Measurements from ENCODE around the gene RPAP3.

DNA sequence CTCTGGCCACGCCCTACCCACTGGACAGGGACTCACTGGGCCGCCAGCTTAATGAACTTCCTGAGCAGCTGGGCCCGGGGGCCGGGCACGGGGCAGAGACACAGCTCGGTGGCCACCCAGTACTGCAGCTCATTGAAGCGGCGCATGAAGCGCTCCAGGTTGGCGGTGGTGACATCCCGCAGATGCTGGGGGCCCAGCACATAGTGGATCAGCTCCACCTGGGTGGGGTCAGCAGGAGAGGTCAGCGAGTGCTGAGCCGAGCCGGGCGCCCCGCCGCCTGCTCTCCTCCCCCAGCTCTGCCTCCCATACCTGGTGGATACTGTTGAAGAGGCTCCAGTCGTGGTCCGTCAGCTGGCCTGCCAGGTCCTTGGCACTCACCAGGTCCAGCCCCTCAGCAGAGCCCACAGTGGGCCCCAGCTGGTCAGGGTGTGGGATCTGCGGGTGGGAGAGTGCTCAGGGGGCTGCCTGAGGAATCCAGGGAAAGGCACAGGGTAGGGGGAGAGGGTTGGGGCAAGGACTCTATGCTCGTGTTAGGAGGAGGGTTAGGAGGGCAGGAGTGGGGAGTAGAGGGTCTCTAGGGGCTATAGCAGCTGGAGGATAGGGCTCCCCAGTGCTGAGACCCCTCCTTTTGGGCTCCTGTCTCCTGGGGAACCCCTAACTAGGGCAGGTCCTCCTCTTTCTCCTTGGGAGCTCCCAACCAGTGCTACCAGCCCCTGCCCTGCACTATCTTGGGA is 34.9 kb upstream of the RPAP3 start:
- TF ChIP-seq CTCF (IDR thresholded peaks at IDR 0.05), result no peak
- TF ChIP-seq POLR2A (IDR thresholded peaks at IDR 0.05), result no peak

Data from body of pancreas (tissue), 4 donors.